Measurements from ENCODE around the gene GPRC5B.

GPRC5B gene

DNA sequence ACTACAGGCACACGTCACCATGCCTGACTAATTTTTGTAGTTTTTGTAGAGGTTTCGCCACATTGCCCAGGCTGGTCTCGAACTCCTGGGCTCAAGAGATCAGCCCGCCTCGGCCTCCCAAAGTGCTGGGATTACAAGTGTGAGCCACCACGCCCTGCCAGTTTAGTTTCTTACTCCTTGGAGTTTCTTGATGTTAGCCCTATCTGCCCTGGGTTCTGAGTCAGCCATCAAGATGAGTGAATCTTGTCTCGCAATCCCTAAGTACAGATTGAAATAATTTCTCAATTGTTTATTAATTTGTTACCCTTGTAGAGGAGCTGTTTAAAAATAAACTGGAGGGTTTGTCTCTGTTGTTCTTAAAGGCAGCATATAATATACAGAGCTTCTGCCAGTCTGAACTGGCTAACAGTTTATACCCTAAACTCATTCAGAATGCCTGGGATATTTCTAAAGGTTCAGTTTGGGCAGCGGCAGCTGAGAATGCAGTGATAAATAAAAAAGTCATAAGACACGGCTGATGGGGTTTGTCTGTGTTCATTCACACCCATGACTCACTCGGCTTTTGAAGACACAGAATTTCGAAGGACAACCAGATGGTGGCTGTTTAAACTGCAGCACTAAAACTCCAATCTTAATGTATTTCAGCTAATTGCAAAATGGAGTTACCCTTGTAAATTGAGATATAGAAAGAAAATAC lies 39.6 kb downstream of the GPRC5B start:
- DNase-seq (ENCODE audit: low spot score), result no peak

DNA sequence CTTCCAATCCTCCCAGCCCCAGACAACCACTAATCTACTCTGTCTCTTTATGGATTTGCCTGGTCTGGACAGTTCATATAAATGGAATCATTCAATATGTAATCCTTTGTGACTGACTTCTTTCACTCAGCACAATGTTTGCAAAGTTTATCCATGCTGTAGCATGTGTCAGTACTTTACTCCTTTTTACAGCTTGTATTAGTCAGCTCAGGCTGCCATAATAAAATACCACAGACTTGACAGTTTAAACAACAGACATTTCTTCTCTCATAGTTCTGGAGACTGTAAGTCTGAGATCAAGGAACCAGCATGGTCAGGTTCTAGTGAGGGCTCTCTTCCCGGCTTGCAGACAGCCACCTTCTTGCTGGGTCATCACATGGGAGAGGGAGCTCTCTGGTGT lies 41.3 kb downstream of the GPRC5B start:
- DNase-seq (ENCODE audit: low spot score), result no peak

DNA sequence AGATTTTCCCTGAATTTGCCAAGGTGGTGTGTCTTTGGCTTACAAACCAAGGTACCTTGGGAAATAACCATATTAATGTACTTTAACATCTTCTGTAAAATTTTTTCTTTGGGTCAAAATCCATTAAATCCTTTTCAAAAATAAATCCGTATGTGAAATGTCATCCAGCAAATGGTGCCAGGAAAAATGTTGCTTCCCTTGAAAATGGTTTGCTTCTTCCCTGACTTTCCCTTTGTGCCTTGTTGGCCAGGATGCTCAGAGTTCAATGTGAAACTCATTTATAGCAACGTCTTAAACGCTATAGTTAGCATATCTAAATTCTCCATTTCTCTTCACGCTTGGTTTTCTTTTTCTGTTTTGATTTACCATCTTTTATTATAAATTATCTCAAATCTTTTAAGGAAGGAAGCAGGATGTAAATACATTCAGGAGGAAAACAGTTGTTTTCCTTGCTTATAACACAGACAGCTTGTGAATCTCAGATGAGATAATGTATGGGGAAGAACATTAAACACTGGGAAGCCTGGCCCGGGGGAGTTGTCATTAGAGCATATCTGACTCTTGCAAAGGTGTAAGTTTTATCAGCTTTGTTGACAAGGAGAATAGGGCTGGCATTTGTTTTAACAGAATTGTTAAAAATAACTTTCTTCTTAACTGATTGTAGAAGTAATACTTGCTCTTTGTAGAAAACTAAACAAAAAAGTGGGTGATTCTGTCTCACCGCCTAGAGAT lies 42.1 kb downstream of the GPRC5B start:
- no peak for DNase-seq (ENCODE audit: low spot score)

DNA sequence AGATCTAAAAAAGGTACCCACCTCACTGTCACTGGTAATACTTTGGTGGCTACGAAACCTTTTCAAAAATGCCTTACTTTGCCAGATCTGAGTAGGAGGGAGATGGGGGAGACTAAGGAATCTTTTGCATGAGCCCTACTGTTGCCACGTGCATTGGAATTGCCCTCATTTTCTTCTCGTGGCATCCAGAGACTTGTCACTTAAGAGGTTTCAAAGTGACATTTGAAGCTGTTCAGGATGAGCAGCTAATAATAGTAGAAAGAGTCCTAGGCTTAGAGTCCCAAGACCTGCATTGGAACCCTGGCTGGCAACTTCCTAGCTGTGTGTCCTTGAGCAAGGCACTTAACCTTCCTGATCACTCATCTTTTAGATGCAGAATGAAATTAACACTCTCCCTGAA lies 43.5 kb downstream of the GPRC5B start:
- no peak for DNase-seq (ENCODE audit: low spot score)

DNA sequence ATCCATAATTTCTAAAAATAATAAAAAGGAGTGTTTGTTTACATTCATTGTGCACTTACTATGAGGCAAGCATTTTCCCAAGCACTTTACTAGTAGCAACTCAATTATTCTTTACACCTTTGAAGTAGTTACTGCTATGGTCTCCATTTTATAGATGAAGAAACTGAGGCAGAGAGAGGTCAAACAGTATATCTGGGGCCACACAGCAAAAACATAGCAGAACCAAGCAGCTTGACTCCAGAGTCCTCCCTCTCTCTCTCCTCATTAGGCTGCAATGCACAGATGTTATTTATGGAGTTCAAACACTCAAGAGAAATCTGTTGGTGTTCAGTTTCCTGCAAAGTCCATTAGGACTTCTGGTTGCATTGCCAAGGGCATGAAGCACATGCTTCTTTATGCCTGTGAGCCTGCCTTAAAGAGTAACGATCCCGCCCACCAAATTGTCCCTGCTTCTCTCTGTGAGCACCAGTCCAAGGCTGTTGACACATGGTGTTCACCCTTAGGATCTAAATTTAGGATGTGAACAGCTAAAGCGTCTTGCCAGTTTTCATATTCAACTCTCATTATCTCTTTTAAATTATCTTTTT lies 44.0 kb downstream of the GPRC5B start:
- no peak for DNase-seq (ENCODE audit: low spot score)

DNA sequence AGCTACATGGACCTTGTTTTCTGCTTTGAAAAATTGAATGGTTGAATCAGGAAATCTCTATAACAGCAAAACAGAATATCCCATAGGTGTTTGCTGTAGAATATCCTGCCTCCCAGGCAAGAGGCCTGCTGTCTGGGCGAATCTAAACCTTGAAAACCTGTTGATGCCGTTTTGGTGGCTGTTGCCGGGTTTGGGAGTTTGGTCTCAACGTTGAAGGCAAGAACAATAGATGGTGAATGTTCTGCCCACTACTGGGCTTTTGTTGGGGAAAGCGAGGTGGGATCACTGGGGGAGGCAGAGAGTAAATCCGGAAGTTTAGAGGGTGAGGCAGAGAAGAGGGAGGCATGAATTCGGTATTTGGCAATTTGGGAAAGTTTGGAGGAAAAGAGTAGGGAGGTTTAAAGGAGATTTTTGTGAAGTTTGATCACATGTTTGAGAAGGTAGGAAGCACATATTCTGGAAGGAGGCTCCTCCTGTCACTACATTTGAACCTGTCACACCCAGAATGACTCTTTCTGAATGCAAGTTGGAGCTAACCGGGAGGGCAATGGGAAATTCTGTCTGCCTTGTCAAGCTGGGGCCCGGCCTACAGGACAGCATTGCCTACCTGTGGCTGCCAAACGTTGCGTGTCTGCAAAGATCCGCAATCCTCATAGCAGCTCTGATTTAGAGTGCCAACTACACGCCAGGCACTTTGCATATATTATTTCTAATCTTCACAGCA lies 46.5 kb downstream of the GPRC5B start:
- no peak for DNase-seq (ENCODE audit: low spot score)

DNA sequence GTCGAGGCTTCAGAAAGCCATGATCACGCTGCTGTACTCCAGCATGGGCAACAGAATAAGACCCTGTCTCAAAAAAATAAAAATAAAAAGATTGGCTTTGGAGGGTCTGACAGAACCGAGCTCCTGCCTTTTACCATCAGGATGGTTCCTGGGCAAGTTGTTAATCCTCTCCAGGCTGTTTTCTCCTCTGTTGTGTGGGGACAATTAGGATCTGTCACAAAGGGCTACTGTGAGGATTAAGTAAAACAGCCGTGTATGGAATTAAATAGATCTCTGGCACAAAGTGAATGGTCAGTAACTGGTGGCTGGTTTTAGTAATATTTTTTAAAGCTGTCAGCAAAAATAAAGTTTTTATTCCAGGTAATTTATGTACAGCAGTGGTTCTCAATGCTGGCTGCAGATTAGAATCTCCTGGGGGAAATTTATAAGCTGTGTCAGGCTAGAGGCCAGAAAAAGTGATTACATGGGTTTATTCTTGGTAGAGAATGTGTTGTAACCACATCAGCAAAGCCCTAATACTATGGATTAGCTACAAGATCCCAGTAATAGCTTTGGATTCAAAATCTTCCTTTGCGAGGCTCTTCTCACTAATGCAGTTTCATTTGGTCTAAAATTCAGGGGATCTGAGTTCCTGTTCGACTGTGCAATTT lies 47.2 kb downstream of the GPRC5B start:
- peak; percentile 81 for DNase-seq (ENCODE audit: low spot score)

DNA sequence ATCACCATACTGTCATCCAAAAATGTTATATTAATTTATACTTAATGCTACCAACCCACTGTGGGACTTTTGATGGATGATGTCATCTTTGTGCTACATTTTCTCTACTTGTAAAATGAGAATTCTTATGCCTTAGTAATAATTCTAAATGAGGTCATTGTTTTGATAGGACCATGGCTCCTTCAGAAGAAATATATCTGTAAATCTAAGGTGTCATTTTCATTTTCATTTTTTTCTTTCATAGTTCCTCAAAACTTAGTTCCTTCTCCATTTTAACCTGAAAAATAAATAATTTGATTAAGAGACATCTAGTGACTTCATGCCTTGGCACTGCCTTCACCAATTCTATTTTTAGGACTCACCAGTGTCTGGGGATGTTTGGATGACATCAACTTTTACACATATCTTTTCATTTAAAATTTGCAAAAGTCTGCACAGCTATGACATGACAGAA lies 48.7 kb downstream of the GPRC5B start:
- DNase-seq (ENCODE audit: low spot score), result no peak

DNA sequence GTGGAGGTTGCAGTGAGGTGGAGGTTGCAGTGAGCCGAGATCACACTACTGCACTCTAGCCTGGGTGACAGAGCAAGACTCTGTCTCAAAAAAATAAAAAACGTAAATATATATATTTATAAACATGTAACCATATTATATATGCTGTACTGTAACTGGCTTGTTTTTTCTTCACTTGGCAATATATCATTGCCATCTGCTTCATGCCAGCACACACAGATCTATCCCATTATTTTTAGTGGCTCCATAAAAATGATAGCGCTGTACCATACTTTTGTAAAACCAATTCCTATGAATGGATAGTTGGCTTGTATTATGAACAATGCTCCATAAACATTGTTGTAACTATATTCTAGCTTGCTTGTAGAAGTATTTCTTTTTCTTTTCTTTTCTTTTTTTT lies 49.5 kb downstream of the GPRC5B start:
- no peak for DNase-seq (ENCODE audit: low spot score)

DNA sequence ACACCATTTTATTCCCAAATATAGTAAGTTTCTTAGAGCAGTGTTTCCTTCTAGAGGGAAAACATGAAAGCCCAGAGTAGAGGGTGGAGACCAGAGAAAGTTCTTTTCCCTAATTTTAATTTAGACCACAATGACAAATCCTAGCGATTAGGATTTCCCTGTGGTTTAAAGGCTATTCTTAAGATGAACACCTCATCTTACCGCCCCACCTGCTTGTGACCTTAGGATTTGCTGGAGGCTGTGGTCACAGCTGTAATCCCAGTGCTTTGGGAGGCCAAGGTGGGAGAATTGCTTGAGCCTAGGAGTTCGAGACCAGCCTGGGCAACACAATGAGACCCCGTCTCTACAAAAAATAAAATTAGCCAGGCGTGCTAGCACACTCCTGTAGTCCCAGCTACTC lies 51.1 kb downstream of the GPRC5B start:
- no peak for DNase-seq (ENCODE audit: low spot score)

DNA sequence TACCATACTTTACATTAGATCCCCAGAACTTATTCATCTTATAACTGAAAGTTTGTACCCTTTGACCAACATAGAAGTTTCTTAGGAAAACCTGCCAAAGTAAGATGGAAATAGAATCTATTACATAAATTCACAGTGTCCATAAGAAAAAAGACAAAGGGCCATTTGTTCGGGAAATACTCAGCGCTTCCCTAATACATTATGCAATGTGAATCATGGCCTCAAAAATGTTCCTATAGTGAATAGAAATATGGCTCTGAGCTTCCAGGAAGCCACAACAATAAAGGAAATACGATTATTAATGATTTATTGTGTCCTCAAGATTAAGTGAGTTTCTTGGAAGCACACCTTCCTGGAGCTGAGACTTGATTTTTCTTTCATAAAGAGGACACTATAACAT lies 51.5 kb downstream of the GPRC5B start:
- DNase-seq (ENCODE audit: low spot score), result no peak

DNA sequence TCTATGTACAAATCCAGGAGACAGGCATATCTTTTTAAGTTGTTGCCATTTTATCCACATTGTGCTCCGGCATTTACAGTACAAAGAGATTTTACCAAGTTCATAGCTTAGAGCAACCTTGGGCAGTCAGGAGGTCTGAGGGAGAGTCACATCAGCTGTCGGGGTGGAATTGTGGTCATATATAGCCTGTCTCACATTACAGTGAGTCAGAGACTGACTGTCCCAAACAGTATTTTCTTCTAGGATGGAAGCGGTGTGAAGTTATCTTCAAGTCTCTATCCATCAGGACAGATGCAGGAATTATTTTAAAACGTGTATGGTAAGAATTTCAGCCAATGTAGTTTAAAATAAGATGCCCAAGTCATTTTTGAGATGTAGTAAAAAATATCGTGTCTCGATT lies 53.0 kb downstream of the GPRC5B start:
- no peak for DNase-seq (ENCODE audit: low spot score)

DNA sequence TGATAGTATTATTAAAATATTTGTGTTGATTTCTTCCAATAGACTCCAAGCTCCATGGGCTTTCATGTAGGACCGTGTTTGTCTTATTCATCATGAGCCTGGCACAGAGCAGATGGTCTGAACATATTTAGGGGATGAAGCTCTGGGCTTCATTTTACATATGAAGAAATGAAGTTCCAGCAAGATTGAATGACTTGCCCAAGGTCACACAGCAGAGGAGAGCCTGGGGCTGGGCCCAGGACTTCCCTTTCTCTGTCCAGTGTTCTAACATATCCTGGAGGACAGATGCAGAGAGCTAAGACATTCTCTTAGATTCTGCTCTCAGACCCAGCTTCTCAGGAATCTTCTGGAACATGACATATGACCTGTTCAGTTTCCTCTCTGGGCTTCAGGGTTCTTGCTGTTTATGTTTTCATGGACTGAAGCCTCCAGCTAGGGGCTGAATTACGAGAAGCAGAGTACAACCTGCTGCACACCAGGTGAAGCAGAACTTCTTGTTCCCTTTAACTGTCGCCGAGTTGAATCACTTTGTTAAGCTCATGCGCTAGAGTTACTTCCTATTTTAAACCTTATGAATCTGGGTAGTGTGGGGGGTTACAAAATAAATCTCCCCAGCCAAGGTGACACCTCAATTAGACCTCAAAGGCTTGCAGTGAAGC lies 53.6 kb downstream of the GPRC5B start:
- no peak for DNase-seq (ENCODE audit: low spot score)

DNA sequence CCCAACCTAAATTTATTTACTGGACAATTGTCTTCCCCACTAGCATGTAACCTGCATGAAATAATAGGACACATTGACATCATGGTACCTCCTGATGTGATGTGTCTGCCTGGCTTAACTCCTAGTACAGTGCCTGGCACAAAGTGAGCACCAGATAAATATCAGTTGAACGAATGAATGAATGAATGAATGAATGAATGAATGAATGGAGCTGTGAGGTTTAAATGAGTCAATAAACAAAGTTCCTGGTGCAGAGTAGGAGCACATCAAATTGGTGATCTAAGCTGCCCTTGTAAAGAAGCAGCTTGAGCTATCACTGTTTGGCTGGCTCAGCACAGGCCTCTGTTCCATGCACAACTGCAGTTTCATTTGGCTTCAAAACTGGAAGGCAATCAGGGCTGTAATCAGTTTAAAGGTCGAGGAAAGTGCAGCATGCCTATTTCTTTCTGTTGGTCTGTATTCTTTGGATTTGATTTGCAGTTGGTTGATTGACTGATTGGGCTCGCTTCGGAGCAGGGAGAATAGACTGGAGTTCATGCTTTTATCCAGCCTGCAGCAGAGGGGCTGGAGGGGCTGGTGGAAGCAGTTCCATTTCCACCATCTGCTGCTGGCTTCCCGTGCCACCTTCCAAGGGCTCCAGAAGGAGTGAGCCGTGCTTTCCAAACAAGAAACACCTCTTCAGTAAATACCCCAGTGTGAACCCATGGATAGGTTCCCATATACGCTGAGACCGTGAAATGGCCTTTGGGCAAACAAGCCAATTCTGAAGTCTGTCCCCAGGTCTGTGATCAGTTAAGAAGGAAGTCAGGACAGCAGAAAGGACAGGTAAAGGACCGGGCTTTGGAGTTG lies 54.6 kb downstream of the GPRC5B start:
- no peak for DNase-seq (ENCODE audit: low spot score)

DNA sequence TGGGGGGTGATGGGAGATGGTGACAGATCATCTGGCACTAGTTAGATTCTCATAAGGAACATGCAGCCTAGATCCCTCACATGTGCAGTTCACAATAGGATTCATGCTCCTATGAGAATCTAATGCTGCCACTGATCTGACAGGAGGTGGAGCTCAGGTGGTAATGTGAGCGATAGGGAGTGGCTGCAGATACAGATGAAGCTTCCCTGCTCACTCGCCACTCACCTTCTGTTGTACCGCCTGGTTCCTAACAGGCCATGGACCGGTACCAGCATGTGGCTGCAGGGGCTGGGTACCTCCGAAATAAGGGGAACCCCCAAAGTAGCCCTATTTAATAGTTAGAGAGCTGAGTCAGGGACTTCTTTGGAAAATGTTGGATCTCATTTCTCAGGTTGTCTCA lies 60.4 kb downstream of the GPRC5B start:
- DNase-seq (ENCODE audit: low spot score), result no peak

DNA sequence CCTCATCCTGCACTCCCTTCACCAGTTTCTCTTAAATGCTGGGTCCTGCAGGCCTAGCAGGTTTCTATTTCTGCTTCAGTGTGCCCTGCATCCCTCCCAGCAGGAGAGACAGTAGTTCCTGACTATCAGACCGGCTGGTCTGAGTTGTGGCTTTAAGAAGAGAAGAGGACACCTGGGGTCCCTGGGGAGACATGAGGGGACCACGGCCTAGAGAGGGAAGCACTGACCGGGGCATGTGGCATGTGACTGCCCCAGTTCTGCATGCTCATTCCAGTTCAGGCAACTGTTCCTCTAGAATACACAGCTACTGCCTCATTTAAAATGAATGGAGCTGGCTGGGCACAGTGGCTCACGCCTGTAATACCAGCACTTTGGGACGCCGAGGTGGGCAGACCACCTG lies 61.3 kb downstream of the GPRC5B start:
- no peak for DNase-seq (ENCODE audit: low spot score)

DNA sequence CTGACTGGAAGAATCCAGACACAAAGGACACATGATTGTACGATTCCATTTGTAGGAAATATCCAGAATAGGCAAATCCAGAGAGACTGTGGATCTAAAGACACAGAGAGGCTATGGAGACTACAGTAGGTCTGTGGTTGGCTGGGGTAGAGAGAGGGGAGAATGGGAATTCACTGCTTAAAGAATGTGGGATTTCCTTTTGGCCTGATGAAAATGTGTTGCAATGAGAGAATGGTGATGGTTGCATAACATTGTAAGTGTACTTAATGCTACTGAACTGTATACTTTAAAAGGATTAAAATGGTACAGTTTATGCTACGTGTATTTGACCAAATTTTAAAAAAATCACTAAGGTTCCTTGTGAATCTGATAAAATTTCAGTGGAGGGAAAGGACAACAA lies 62.1 kb downstream of the GPRC5B start:
- DNase-seq (ENCODE audit: low spot score), result no peak

DNA sequence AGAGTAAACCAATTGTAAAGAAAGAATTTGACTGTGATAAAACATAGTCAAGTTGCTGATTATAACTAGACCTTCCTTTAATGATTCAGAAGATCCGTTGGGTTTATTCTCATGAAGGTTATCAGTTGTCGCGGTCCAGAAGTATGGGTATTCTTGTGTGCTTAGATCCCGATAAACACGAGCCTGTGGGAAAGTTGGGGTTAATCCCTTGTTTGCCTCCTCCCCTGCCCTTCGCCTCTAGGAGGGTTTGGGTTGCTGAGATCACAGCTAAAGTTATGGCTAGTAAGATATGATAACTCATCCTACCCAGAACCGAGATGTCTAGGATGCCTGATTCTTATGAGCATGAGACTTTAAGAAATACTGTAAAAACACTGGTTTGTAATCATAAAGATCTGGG lies 66.8 kb downstream of the GPRC5B start:
- DNase-seq (ENCODE audit: low spot score), result no peak

DNA sequence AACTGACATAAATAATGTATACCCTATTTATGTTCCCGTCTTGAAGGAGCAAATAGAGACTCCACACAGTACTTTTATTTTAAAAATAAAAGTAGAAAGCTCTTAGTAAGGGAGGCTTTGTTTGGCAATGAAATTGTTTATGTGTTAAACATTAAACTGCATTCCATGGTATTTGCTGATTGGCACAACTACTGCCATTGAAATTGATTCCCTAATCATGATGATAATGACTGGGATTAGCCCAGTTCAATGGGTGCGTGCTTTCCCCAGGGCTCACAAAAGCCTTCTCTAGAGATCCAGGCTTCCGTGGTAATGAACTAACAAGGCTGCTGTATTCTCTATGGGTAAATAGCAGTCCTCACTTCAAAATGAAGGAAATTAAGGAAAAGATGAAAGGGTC lies 67.5 kb downstream of the GPRC5B start:
- no peak for DNase-seq (ENCODE audit: low spot score)

DNA sequence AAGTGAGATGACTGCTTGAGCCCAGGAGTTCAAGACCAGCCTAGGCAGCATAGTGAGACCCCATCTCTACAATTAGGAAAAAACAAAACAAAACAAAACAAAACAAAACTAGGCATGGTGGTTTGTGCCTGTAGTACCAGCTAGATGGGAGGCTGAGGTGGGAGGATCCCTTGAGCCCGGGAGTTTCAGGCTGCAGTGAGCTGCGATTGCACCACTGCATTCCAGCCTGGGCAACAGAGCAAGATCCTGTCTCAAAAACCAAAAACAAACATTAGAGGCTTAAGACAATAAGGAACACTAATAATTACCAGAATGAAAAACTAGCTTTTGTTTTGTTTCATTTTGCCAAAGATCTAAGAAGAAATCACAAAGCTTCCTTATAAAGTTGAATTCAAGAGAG lies 69.2 kb downstream of the GPRC5B start:
- no peak for DNase-seq (ENCODE audit: low spot score)

DNA sequence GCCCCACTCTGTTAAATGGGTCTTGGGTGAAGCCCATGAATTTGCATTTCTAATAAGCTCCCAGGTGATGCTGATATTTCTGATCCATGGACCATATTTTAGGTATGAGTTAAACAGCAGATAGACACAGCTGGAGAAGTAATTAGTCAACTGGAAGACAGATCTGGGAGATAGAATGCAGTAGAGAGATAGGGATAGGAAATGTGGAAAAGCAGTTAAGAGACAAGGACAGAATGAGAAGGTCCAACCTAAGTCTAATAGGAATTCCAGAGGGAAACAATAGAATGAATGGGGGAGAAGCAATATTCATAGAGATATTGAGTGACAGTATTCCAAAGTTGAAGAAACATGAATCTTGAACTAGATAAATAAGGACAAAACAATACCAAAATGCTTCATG lies 71.7 kb downstream of the GPRC5B start:
- no peak for DNase-seq (ENCODE audit: low spot score)
